Sigmoid colon (tissue), 4 donors: Measurements from ENCODE around the gene SLC5A5.

ENCODE experiments used
- CTCF ChIP-seq, 4 experiments: fragments of 450-650 bp in 3 of 4; fragments of 200-600 bp in 1 of 4; IDR thresholded peaks; one replicate each; pipeline ENCODE4 v1.5.1; 2016 to 2019; ENCODE audit warnings: antibody characterized with exemption in 4 of 4, mild to moderate bottlenecking in 3 of 4, moderate library complexity in 2 of 4
- EP300 ChIP-seq, 4 donors: sonication (generic); formaldehyde crosslinking; IDR thresholded peaks; one replicate each; pipeline ENCODE4 v1.6.1; 2017; ENCODE audit warnings: antibody characterized with exemption in 4 of 4
- POLR2A ChIP-seq, 2 donors: fragments of 450-650 bp; IDR thresholded peaks; one replicate each; pipeline ENCODE4 v1.6.1; 2016; ENCODE audit warnings: antibody characterized with exemption in 2 of 2, mild to moderate bottlenecking in 2 of 2, moderate library complexity in 2 of 2
- POLR2AphosphoS5 ChIP-seq, 4 donors: sonication (generic); formaldehyde crosslinking; IDR thresholded peaks; one replicate each; pipeline ENCODE4 v1.6.1; 2017; ENCODE audit warnings: antibody characterized with exemption in 4 of 4

GRCh38 chr19:17929056-17929455, 57.3 kb downstream of the SLC5A5 start:
- no peak for TF ChIP-seq POLR2AphosphoS5 (IDR thresholded peaks at IDR 0.05)
- TF ChIP-seq CTCF (IDR thresholded peaks at IDR 0.05): no peak
- no peak for TF ChIP-seq POLR2A (IDR thresholded peaks at IDR 0.05)
- TF ChIP-seq EP300 (IDR thresholded peaks at IDR 0.05): no peak
